H9 (cell line): Measurements from ENCODE around the gene CDH13. TPM values are rescaled to one million over a fixed set of nuclear protein-coding genes. Genes with fewer than 3 reads are reported as not detected.

Experiments used
- DNase-seq: peaks from one replicate; pipeline ENCODE4 v3.0.0-alpha.2; 2017
- H2AFZ ChIP-seq: one replicate; pipeline ENCODE4 v1.6.1; 2013; ENCODE audit warnings: mild to moderate bottlenecking, low read length, control low read depth, moderate library complexity
- H2AK5ac ChIP-seq: 2 replicates; pipeline ENCODE4 v1.6.1; 2013; ENCODE audit warnings: low read length, control low read depth, mixed read lengths; ENCODE audit not compliant: insufficient read length
- H2BK120ac ChIP-seq: one replicate; pipeline ENCODE4 v1.6.1; 2013; ENCODE audit warnings: low read depth, mild to moderate bottlenecking, low read length, control low read depth, inconsistent platforms; ENCODE audit not compliant: poor library complexity, severe bottlenecking
- H2BK12ac ChIP-seq: 2 replicates; pipeline ENCODE4 v1.6.1; 2013; ENCODE audit warnings: low read length, control low read depth, mixed read lengths, low read depth; ENCODE audit not compliant: insufficient read length
- H2BK15ac ChIP-seq: 2 replicates; pipeline ENCODE4 v1.6.1; 2013; ENCODE audit warnings: low read depth, low read length, control low read depth
- H2BK20ac ChIP-seq: one replicate; pipeline ENCODE4 v1.6.1; 2013; ENCODE audit warnings: low read depth, mild to moderate bottlenecking, low read length, control low read depth, inconsistent platforms; ENCODE audit not compliant: poor library complexity, severe bottlenecking
- H2BK5ac ChIP-seq: 2 replicates; pipeline ENCODE4 v1.6.1; 2013; ENCODE audit warnings: low read length, control low read depth, mixed read lengths; ENCODE audit not compliant: insufficient read length
- H3K14ac ChIP-seq: 2 replicates; pipeline ENCODE4 v1.6.1; 2013; ENCODE audit warnings: low read length, control low read depth; ENCODE audit not compliant: insufficient read depth
- H3K18ac ChIP-seq: 2 replicates; pipeline ENCODE4 v1.6.1; 2013; ENCODE audit warnings: low read depth, mild to moderate bottlenecking, mixed read lengths, low read length, control low read depth; ENCODE audit not compliant: insufficient read length
- H3K23ac ChIP-seq: 2 replicates; pipeline ENCODE4 v1.6.1; 2013; ENCODE audit warnings: low read length, control low read depth, mixed read lengths, low read depth; ENCODE audit not compliant: insufficient read length
- H3K23me2 ChIP-seq: 2 replicates; pipeline ENCODE4 v1.6.1; 2013; ENCODE audit warnings: low read depth, mild to moderate bottlenecking, mixed read lengths, low read length, control low read depth; ENCODE audit not compliant: insufficient read length, poor library complexity, severe bottlenecking
- H3K27ac ChIP-seq: 2 replicates; pipeline ENCODE4 v1.5.1; 2013; ENCODE audit warnings: low read length, control low read depth, mixed read lengths, low read depth; ENCODE audit not compliant: insufficient read length
- H3K27me3 ChIP-seq: 2 replicates; pipeline ENCODE4 v1.6.1; 2013; ENCODE audit warnings: low read length, control low read depth, inconsistent platforms; ENCODE audit not compliant: insufficient read depth
- H3K4ac ChIP-seq: 2 replicates; pipeline ENCODE4 v1.6.1; 2013; ENCODE audit warnings: low read depth, mild to moderate bottlenecking, control low read depth, inconsistent platforms, low read length, moderate library complexity
- H3K4me1 ChIP-seq: 2 replicates; pipeline ENCODE4 v1.6.1; 2013; ENCODE audit warnings: low read length, control low read depth, inconsistent platforms; ENCODE audit not compliant: insufficient read depth
- H3K4me2 ChIP-seq: 2 replicates; pipeline ENCODE4 v1.6.1; 2013; ENCODE audit warnings: low read length, control low read depth, mixed read lengths; ENCODE audit not compliant: insufficient read length, insufficient read depth
- H3K56ac ChIP-seq: 2 replicates; pipeline ENCODE4 v1.6.1; 2013; ENCODE audit warnings: low read depth, mild to moderate bottlenecking, mixed read lengths, low read length, control low read depth; ENCODE audit not compliant: insufficient read length
- H3K79me1 ChIP-seq: 2 replicates; pipeline ENCODE4 v1.6.1; 2013; ENCODE audit warnings: low read depth, mild to moderate bottlenecking, moderate library complexity, low read length, control low read depth, inconsistent platforms; ENCODE audit not compliant: insufficient read depth, poor library complexity, severe bottlenecking
- H3K79me2 ChIP-seq: 2 replicates; pipeline ENCODE4 v1.6.1; 2013; ENCODE audit warnings: low read length, control low read depth, inconsistent platforms; ENCODE audit not compliant: insufficient read depth
- H3K9ac ChIP-seq: 2 replicates; pipeline ENCODE4 v1.6.1; 2013; ENCODE audit warnings: low read length, control low read depth, mixed read lengths; ENCODE audit not compliant: insufficient read length; ENCODE audit errors: extremely low read depth
- H3K9me3 ChIP-seq: one replicate; pipeline ENCODE4 v1.6.1; 2013; ENCODE audit warnings: low read depth, low read length, inconsistent platforms; ENCODE audit not compliant: control insufficient read depth
- H3T11ph ChIP-seq: one replicate; pipeline ENCODE4 v1.6.1; 2013; ENCODE audit warnings: mild to moderate bottlenecking, low read length, control low read depth, inconsistent platforms
- H4K20me1 ChIP-seq: one replicate; pipeline ENCODE4 v1.6.1; 2013; ENCODE audit not compliant: control insufficient read depth, insufficient read length, insufficient read depth
- H4K5ac ChIP-seq: 2 replicates; pipeline ENCODE4 v1.6.1; 2013; ENCODE audit warnings: low read depth, mild to moderate bottlenecking, mixed read lengths, low read length, control low read depth; ENCODE audit not compliant: insufficient read length
- H4K8ac ChIP-seq: replicated peaks from 2 replicates; pipeline ENCODE4 v1.6.1; 2013; ENCODE audit warnings: low read length, control low read depth, mixed read lengths, low read depth; ENCODE audit not compliant: insufficient read length
- H4K91ac ChIP-seq: 2 replicates; pipeline ENCODE4 v1.6.1; 2013; ENCODE audit warnings: low read depth, mild to moderate bottlenecking, moderate library complexity, mixed read lengths, low read length, control low read depth; ENCODE audit not compliant: insufficient read length
- H3K27ac Mint-ChIP-seq, 3 experiments: 2 replicates in 2 of 3; 3 replicates in 1 of 3; pipeline ENCODE4 v1.8.0; 2020 to 2021; ENCODE audit warnings: mixed read lengths in 3 of 3, mild to moderate bottlenecking in 1 of 3, moderate library complexity in 1 of 3
- H3K27me3 Mint-ChIP-seq: 2 replicates; pipeline ENCODE4 v1.8.0; 2021; ENCODE audit warnings: low read depth, mild to moderate bottlenecking, moderate library complexity, mixed read lengths
- H3K36me3 Mint-ChIP-seq, 3 experiments: 2 replicates in 2 of 3; 3 replicates in 1 of 3; pipeline ENCODE4 v1.8.0; 2020 to 2021; ENCODE audit warnings: low read depth in 3 of 3, mixed read lengths in 3 of 3; ENCODE audit not compliant: insufficient read depth in 1 of 3
- H3K4me1 Mint-ChIP-seq, 2 experiments: 2 replicates each; pipeline ENCODE4 v1.8.0; 2020; ENCODE audit warnings: mixed read lengths in 2 of 2
- H3K4me3 Mint-ChIP-seq, 2 experiments: 2 replicates in 1 of 2; 3 replicates in 1 of 2; pipeline ENCODE4 v1.8.0; 2020 to 2021; ENCODE audit warnings: mild to moderate bottlenecking in 2 of 2, mixed read lengths in 2 of 2, moderate library complexity in 1 of 2
- H3K9me3 Mint-ChIP-seq, 2 experiments: 2 replicates in 1 of 2; 3 replicates in 1 of 2; pipeline ENCODE4 v1.8.0; 2020; ENCODE audit warnings: mild to moderate bottlenecking in 2 of 2, mixed read lengths in 2 of 2, moderate library complexity in 1 of 2
- CTCF ChIP-seq: fragments of 200-600 bp; sonication (generic); conservative IDR thresholded peaks from 3 replicates; pipeline ENCODE4 v1.8.0; 2021; ENCODE audit warnings: antibody characterized with exemption, mild to moderate bottlenecking
- WGBS: extraction: QIAGEN DNeasy Blood & Tissue Kit; methylation state at CpG from one replicate; pipeline ENCODE4 v1.1.7; 2013; ENCODE audit warnings: missing lambda C conversion rate, low lambda C conversion rate, mixed read lengths; ENCODE audit not compliant: insufficient read length; ENCODE audit errors: extremely low coverage; 5-methylcytosine and 5-hydroxymethylcytosine counted together
- total RNA-seq: library from RNA; stranded (reverse); gene quantifications from 2 replicates; pipeline ENCODE4 v1.2.1, GENCODE V29; 2021

Gene CDH13
- total RNA-seq, 1 experiment from 2014 or later, result 1.5 TPM

GRCh38 chr16:83603723-83604570 is 977.2 kb downstream of the CDH13 start:
- DNase-seq, result peak; percentile 15
- Histone ChIP-seq H2BK20ac (no peak overlapping the region), H4K20me1 (no peaks in the 10 kb centered on the region), H3K23ac (no peak overlapping the region), H3K79me1 (no peaks in the 10 kb centered on the region), H2BK15ac (no peak overlapping the region), H4K91ac (no peak overlapping the region), H3K79me2 (no peaks in the 10 kb centered on the region), H3K27ac (no peak overlapping the region), H3K4me2 (peak overlapping the region; percentile 54), H3K4ac (no peak overlapping the region), H4K8ac (no peak overlapping the region), H2AFZ (no peak overlapping the region), H2BK12ac (no peak overlapping the region), H3K9ac (no peak overlapping the region), H3K56ac (no peak overlapping the region), H2AK5ac (no peak overlapping the region), H3K9me3 (no peaks in the 10 kb centered on the region), H3T11ph (no peak overlapping the region), H3K14ac (no peak overlapping the region), H3K18ac (no peak overlapping the region), H2BK5ac (no peak overlapping the region), H3K23me2 (no peaks in the 10 kb centered on the region), H3K4me1 (peaks cover 12% of the 10 kb centered on the region), H4K5ac (no peak overlapping the region), H3K27me3 (no peaks in the 10 kb centered on the region), H2BK120ac (no peak overlapping the region)
- WGBS, result no CpG with 5 or more reads among the region's 5 CpGs
- H3K4me3 Mint-ChIP-seq, result peak overlapping the region in 1 of 2 experiments; percentile 3; a peak in 1 of 5 replicates
- H3K27me3 Mint-ChIP-seq, result peaks cover 14% of the 10 kb centered on the region
- H3K4me1 Mint-ChIP-seq, result peaks cover 37 to 41% of the 10 kb centered on the region in 2 experiments
- H3K27ac Mint-ChIP-seq, result peak overlapping the region in 1 of 3 experiments; percentile 92; a peak in 2 of 7 replicates
- H3K9me3 Mint-ChIP-seq, result peaks cover 4 to 5% of the 10 kb centered on the region in 2 experiments; a peak in 4 of 5 replicates
- no peak for TF ChIP-seq CTCF
- H3K36me3 Mint-ChIP-seq, result peaks cover 0 to 6% (median 0%) of the 10 kb centered on the region in 3 experiments; a peak in 2 of 7 replicates
